GM23248 (cell line): Measurements from ENCODE around the gene VPS13D.

Experiments used
- EZH2 ChIP-seq: fragments of 200-600 bp; sonication (generic); IDR thresholded peaks from 2 replicates; pipeline ENCODE4 v1.6.1; 2018; ENCODE audit warnings: antibody characterized with exemption, mild to moderate bottlenecking; ENCODE audit not compliant: insufficient read depth, poor library complexity, severe bottlenecking
- EZH2phosphoT487 ChIP-seq: fragments of 200-600 bp; sonication (generic); IDR thresholded peaks from 2 replicates; pipeline ENCODE4 v1.6.1; 2018; ENCODE audit warnings: antibody characterized with exemption, moderate library complexity, mild to moderate bottlenecking, low read depth; ENCODE audit not compliant: insufficient read depth

- no peak for TF ChIP-seq EZH2phosphoT487
- no peak for TF ChIP-seq EZH2
Measured at GRCh38 chr1:12472798-12473551, 243.1 kb downstream of the VPS13D start.
